GM19438 (cell line): ENCODE results near the gene SNAPC2.
"Not testable (repeated sequence)": the region's sequence is repeated elsewhere in the genome, so short reads cannot be mapped to it uniquely, and the experiment has no call there.

Experiments used
- ATAC-seq: cut with Tn5 transposase; IDR thresholded peaks from one replicate; pipeline ENCODE4 v1.9.1; 2021; ENCODE audit warnings: low read depth; ENCODE audit not compliant: unreplicated experiment

Gene SNAPC2

GRCh38 chr19:7931221-7932061 is 11.3 kb downstream of the SNAPC2 start:
- ATAC-seq: no peak

GRCh38 chr19:7932276-7932929 is 12.3 kb downstream of the SNAPC2 start:
- ATAC-seq: no peak

- ATAC-seq: no peak
Measured at GRCh38 chr19:7932930-7933300, 12.8 kb downstream of the SNAPC2 start.

- no peak for ATAC-seq
Measured at GRCh38 chr19:7933411-7933810, 13.3 kb downstream of the SNAPC2 start.

DNA sequence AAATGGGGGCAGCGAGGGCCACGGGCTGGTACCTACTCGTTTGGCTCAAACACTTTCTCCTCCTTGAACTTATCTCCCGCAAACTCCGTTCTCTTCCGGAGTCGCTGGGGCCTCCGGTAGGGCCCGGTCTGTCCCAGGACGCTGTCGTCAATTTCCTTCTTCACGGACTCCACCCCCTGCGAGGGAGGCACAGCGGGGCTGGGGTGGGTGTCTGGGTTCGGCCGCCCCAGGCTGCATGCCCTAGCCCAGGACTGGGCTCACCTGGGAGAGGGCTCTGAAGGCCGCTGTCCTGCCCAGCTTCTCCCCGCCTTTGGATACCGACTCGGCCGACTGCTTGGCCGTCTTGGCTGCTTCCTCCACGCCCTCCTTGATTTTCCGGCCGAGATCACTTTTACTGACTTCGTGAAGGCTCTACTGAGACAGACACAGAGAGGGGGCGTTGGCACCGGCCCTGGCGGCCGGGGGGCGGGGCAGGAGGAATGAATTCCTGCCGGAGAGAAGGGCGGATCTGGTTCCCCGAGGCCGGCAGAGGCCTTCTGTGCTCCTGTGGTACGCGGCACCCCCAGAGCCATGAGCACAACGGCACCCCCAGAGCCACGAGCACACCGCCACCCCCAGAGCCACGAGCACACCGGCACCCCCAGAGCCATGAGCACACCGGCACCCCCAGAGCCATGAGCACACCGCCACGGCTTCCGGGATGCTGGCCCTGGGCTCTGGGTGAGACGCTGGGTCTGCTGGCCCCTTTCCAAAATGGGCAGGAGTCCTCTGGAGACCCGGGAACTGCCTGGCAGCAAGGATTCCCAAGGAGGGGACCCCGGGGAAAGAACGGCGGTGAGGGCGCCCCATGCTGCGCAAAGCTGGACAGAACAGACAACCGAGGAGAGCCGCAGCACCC is 13.9 kb downstream of the SNAPC2 start:
- ATAC-seq: no peak

GRCh38 chr19:7934766-7935165 is 14.6 kb downstream of the SNAPC2 start:
- no peak for ATAC-seq

DNA sequence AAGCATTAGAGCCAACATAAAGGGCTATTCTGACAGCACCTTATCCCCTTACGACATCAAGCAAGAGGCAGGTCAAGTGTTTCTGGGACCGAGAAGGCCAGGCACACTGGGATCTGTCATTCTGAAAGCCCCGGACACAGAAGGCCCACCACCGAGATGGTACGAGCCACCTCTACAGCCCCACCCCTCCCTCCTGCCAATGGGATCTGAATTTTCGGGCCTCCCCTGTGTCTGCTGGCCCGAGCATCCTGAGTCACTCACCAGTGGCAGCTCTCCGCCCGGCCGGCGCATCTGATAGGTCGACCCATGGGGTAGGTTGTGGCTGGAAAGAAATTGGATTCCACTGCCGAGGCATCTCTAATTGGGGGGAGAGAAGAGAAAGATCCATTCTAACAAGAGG is 20.7 kb downstream of the SNAPC2 start:
- ATAC-seq: no peak

DNA sequence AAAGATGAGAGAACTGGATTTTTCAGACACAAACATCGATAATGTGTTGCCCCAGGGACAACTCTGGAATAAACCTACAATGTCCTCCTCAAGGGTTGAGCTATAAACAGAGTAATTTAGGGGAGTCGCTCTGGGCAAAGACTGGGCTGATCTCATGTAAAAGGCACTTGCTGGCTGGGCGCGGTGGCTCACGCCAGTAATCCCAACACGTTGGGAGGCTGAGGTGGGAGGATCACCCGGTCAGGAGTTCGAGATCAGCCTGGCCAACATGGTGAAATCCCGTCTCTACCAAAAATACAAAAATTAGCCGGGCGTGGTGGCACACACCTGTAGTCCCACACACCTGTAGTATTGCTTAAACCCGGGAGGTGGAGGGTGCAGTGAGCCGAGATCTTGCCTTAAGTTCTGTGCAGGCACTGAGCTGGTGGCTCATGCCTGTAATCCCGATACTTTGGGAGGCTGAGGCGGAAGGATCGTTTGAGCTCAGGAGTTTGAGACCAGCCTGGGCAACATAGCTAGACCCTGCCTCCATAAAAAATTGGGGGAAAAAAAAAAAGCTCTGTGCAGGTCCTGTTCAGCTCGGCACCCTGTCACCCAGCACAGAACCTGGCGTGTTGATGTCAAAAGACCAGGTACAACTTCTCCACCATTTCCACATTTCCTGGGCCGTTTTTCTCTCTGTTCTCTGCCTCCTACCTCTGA is 21.9 kb downstream of the SNAPC2 start:
- no peak for ATAC-seq

DNA sequence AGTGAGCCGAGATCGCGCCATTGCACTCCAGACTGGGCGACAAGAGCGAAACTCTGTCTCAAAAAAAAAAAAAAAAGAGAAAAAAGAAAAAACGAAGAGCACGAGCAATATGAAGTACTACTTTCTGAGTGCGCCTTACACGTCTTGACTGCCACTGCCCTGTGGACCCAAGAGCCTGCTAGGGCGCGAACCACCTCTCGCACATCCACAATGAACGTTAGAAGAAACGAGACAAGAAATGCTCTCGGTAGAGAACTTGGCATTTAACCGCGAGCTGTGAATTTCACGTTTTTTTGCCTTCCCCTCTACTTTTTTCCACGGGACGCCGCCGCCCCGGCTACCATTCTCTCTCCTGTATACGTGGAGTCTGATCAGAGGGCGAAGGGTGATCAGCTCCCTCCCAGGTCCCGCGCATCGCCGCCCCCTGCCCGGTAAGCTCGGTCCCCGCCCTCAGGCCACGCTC is 22.9 kb downstream of the SNAPC2 start:
- no peak for ATAC-seq

- peak; percentile 90 for ATAC-seq
Measured at GRCh38 chr19:7943444-7944176, 23.5 kb downstream of the SNAPC2 start, which contains the start of gene TIMM44. TSS of gene TIMM44 (minus strand) at chr19:7943666. CDS start at chr19:7943651, 15 bp downstream.

DNA sequence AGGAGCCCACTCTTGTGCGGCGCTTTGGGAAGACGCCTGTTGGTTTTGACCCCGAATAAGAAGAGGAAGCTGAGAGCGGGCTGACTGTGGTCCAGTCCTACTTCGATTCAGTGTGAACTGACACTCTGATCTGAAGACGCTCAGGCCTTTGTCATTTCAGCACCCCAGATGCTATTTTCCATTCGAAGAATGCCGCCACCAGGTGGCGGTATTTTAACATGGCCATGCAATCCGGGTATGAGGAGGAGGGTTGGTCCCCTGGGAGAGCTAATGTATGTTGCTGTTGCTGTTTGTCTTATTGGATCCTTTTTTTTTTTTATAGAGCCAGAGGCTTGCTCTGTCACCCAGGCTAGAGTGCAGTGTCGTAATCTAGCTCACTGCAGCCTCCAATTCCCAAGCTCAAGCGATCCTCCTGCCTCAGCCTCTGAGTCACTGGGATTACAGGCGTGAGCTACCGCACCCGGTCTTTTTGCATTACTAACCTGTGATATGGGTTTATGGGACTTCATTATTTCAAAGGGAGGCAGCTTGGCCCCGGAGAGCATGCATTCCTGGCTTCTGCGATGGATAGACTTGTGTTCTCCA is 24.1 kb downstream of the SNAPC2 start:
- no peak for ATAC-seq

- no peak for ATAC-seq
Measured at GRCh38 chr19:7947939-7948338, 27.8 kb downstream of the SNAPC2 start.

- ATAC-seq: no peak
Measured at GRCh38 chr19:7953060-7953459, 32.9 kb downstream of the SNAPC2 start.

GRCh38 chr19:7953576-7953975 is 33.4 kb downstream of the SNAPC2 start:
- ATAC-seq: no peak

GRCh38 chr19:7955696-7956095 is 35.6 kb downstream of the SNAPC2 start:
- ATAC-seq: no peak

GRCh38 chr19:7959211-7959610 is 39.1 kb downstream of the SNAPC2 start:
- no peak for ATAC-seq

- not testable (repeated sequence) for ATAC-seq
Measured at GRCh38 chr19:7961082-7961481, 40.9 kb downstream of the SNAPC2 start.

- no peak for ATAC-seq
Measured at GRCh38 chr19:7961920-7962626, 41.9 kb downstream of the SNAPC2 start.
